ENCODE results near the gene USP36.
"Not testable (repeated sequence)": the region's sequence is repeated elsewhere in the genome, so short reads cannot be mapped to it uniquely, and the experiment has no call there.

The USP36 gene

GRCh38 chr17:78791840-78792709 lies 48.5 kb downstream of the USP36 start:
- DNase-seq (ENCODE audit: low read depth in 2 of 2), result no peak

GRCh38 chr17:78790552-78790951 lies 50.1 kb downstream of the USP36 start:
- DNase-seq (ENCODE audit: low read depth in 2 of 2), result no peak

- DNase-seq (ENCODE audit: low read depth in 2 of 2), result no peak
Observed at GRCh38 chr17:78789663-78790181, 50.9 kb downstream of the USP36 start.

- DNase-seq (ENCODE audit: low read depth in 2 of 2), result no peak
Observed at GRCh38 chr17:78789149-78789662, 51.4 kb downstream of the USP36 start.

GRCh38 chr17:78788451-78788850 lies 52.2 kb downstream of the USP36 start:
- DNase-seq (ENCODE audit: low read depth in 2 of 2), result no peak

- no peak for DNase-seq (ENCODE audit: low read depth in 2 of 2)
Observed at GRCh38 chr17:78787444-78787843, 53.2 kb downstream of the USP36 start.

- DNase-seq (ENCODE audit: low read depth in 2 of 2), result no peak
Observed at GRCh38 chr17:78785663-78786057, 55.0 kb downstream of the USP36 start.

- no peak for DNase-seq (ENCODE audit: low read depth in 2 of 2)
Observed at GRCh38 chr17:78785011-78785662, 55.5 kb downstream of the USP36 start.

- DNase-seq (ENCODE audit: low read depth in 2 of 2), result no peak
Observed at GRCh38 chr17:78784352-78784751, 56.3 kb downstream of the USP36 start.

- DNase-seq (ENCODE audit: low read depth in 2 of 2), result no peak
Observed at GRCh38 chr17:78783711-78784324, 56.8 kb downstream of the USP36 start.

GRCh38 chr17:78781893-78782304 lies 58.7 kb downstream of the USP36 start, which contains the start of gene CYTH1:
CYTH1 (minus strand) TSS chr17:78782273; CDS start chr17:78782223, 50 bp downstream.
- no peak for DNase-seq (ENCODE audit: low read depth in 2 of 2)

- DNase-seq (ENCODE audit: low read depth in 2 of 2), result no peak
Observed at GRCh38 chr17:78781104-78781892, 59.3 kb downstream of the USP36 start.

- no peak for DNase-seq (ENCODE audit: low read depth in 2 of 2)
Observed at GRCh38 chr17:78780335-78780734, 60.3 kb downstream of the USP36 start.

- no peak for DNase-seq (ENCODE audit: low read depth in 2 of 2)
Observed at GRCh38 chr17:78779850-78780249, 60.8 kb downstream of the USP36 start.

GRCh38 chr17:78779286-78779651 lies 61.3 kb downstream of the USP36 start:
- not testable (repeated sequence) for DNase-seq (ENCODE audit: low read depth in 2 of 2)

GRCh38 chr17:78777881-78778280 lies 62.7 kb downstream of the USP36 start:
- DNase-seq (ENCODE audit: low read depth in 2 of 2), result no peak

- peak in 1 of 2 experiments; percentile 59 for DNase-seq (ENCODE audit: low read depth in 2 of 2)
Observed at GRCh38 chr17:78774956-78775571, 65.5 kb downstream of the USP36 start.

GRCh38 chr17:78774453-78774852 lies 66.2 kb downstream of the USP36 start:
- DNase-seq (ENCODE audit: low read depth in 2 of 2), result no peak

GRCh38 chr17:78771758-78772382 lies 68.7 kb downstream of the USP36 start:
- no peak for DNase-seq (ENCODE audit: low read depth in 2 of 2)

GRCh38 chr17:78769196-78769773 lies 71.3 kb downstream of the USP36 start:
- no peak for DNase-seq (ENCODE audit: low read depth in 2 of 2)
